Measurements from ENCODE around the gene ARFGAP1. TPM values are rescaled to one million over a fixed set of nuclear protein-coding genes. Genes with fewer than 3 reads are reported as not detected.

Gene ARFGAP1
- total and polyA plus RNA-seq, 2 of the 4 experiments (the other 2 are of a cell fraction) = 59.1 to 194 TPM

DNA sequence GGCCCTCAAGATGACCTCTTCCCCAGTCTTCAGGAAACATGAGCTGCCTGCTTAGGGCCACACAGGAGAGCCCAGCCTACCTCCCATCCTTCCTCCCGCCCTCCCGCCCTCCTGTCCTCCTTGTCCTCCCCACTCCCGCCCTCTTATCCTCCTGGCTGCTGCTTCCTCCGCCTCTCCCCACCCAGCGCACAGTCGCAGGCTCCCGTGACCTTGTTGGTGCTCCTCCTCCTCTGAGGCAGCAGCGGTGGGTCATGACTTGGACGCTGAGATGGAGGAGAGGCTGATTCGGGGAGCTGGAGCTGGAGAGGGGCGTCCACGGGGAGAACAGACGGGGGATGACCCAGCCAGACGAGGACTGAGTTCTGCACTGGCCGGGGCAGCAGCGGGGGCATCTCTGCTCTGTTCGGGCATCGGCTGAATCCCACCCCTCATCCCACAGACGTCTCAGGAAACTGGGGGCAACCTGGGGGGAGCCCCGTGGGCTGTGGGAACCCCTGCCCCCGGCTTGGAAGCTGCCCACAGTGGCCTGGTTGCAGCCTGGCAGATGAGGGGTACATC, 56.2 kb downstream of the ARFGAP1 start:
- intact Hi-C loops (cut with micrococcal nuclease) = no loop called here
- Histone ChIP-seq H3K14ac (replicated peaks; ENCODE audit: low read depth, low read length) (no peak overlapping the region), H4K8ac (ENCODE audit: low read depth in 2 of 2, low read length in 2 of 2) (no peak overlapping the region), H3K9me3 (ENCODE audit: control insufficient read depth, insufficient read depth, low read length) (peaks cover 6% of the 10 kb centered on the region), H2BK5ac (ENCODE audit: low read depth, low read length, poor library complexity, severe bottlenecking) (no peak overlapping the region), H3K27ac (ENCODE audit: insufficient read depth, low read length) (no peak overlapping the region), H2BK15ac (ENCODE audit: low read depth, low read length) (no peak overlapping the region), H3K9me1 (ENCODE audit: insufficient read depth, low read length) (no peaks in the 10 kb centered on the region), H3K4me2 (ENCODE audit: low read depth, low read length) (no peak overlapping the region), H3K4ac (ENCODE audit: low read depth, low read length) (no peak overlapping the region), H3K18ac (ENCODE audit: low read depth, low read length) (no peak overlapping the region), H4K5ac (ENCODE audit: low read depth, low read length) (no peak overlapping the region), H3K56ac (ENCODE audit: extremely low read depth, insufficient read depth, low read length) (no peak overlapping the region), H3K9ac (ENCODE audit: low read depth, low read length) (no peak overlapping the region), H3K4me3 (ENCODE audit: insufficient read depth, low read depth, low read length) (no peak overlapping the region), H3K36me3 (ENCODE audit: control insufficient read depth, insufficient read depth, low read length) (no peaks in the 10 kb centered on the region), H4K91ac (ENCODE audit: insufficient read depth, low read depth, low read length) (no peak overlapping the region), H4K20me1 (ENCODE audit: insufficient read depth, low read length) (no peaks in the 10 kb centered on the region), H3K23ac (ENCODE audit: low read depth, low read length) (no peak overlapping the region), H3K79me1 (ENCODE audit: low read depth in 1 of 2, low read length in 2 of 2) (no peaks in the 10 kb centered on the region), H2AK9ac (replicated peaks; ENCODE audit: low read depth, low read length, poor library complexity) (no peak overlapping the region), H2BK120ac (ENCODE audit: low read depth, low read length) (no peak overlapping the region), H2BK20ac (ENCODE audit: low read depth, low read length) (no peak overlapping the region), H3K4me1 (ENCODE audit: control insufficient read depth, insufficient read depth, low read length) (no peaks in the 10 kb centered on the region), H3K27me3 (ENCODE audit: control insufficient read depth, insufficient read depth, low read length) (peaks cover 13% of the 10 kb centered on the region), H2AFZ (replicated peaks; ENCODE audit: low read length, poor library complexity) (no peak overlapping the region), H2AK5ac (ENCODE audit: low read depth, low read length) (no peak overlapping the region)
- TF ChIP-seq MXI1 (IDR thresholded peaks at IDR 0.05; ENCODE audit: borderline replicate concordance, low read depth, low read length) = no peak
- TF ChIP-seq FOS (IDR thresholded peaks at IDR 0.05; ENCODE audit: low read depth, low read length) = no peak
- no peak for TF ChIP-seq MAFK (IDR thresholded peaks at IDR 0.05; ENCODE audit: low read depth, low read length)
- no peak for TF ChIP-seq RCOR1 (IDR thresholded peaks at IDR 0.05; ENCODE audit: insufficient replicate concordance, low read length)
- TF ChIP-seq CEBPB (IDR thresholded peaks at IDR 0.05; ENCODE audit: low read depth, low read length) = no peak
- no peak for TF ChIP-seq NFE2L2 (IDR thresholded peaks at IDR 0.05; ENCODE audit: low read depth, low read length)
- TF ChIP-seq, protein P1, sequence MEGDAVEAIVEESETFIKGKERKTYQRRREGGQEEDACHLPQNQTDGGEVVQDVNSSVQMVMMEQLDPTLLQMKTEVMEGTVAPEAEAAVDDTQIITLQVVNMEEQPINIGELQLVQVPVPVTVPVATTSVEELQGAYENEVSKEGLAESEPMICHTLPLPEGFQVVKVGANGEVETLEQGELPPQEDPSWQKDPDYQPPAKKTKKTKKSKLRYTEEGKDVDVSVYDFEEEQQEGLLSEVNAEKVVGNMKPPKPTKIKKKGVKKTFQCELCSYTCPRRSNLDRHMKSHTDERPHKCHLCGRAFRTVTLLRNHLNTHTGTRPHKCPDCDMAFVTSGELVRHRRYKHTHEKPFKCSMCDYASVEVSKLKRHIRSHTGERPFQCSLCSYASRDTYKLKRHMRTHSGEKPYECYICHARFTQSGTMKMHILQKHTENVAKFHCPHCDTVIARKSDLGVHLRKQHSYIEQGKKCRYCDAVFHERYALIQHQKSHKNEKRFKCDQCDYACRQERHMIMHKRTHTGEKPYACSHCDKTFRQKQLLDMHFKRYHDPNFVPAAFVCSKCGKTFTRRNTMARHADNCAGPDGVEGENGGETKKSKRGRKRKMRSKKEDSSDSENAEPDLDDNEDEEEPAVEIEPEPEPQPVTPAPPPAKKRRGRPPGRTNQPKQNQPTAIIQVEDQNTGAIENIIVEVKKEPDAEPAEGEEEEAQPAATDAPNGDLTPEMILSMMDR (conservative IDR thresholded peaks at IDR 0.05; ENCODE audit: low read depth, low read length) = no peak
- TF ChIP-seq MAZ (IDR thresholded peaks at IDR 0.05; ENCODE audit: borderline replicate concordance, low read depth, low read length) = no peak
- TF ChIP-seq RFX5 (IDR thresholded peaks at IDR 0.05; ENCODE audit: low read depth, low read length) = no peak
- TF ChIP-seq BHLHE40 (IDR thresholded peaks at IDR 0.05; ENCODE audit: low read depth, low read length) = no peak
- TF ChIP-seq POLR2A (IDR thresholded peaks at IDR 0.05; ENCODE audit: low read depth, low read length) = no peak
- BruUV-seq (replicated peaks) = no TSS peak
- in situ Hi-C loops (cut with MboI; ENCODE audit: low sequenced_read_pairs) = no loop called here
- WGBS, 2 experiments (ENCODE audit: extremely low coverage in 2 of 2, insufficient read length in 1 of 2) = no CpG with 5 or more reads among the region's 21 CpGs
- ATAC-seq (ENCODE audit: low read depth) (no peak), DNase-seq (no peak)
- POLR2A ChIA-PET (ENCODE audit: unreplicated experiment) = no interaction called here
- CTCF ChIA-PET = no interaction called here
- dilution Hi-C loops (cut with HindIII; ENCODE audit: low sequenced_read_pairs, unreplicated experiment) = no loop called here
